Activated naive CD4-positive, alpha-beta T cell treated with anti-CD3 and anti-CD28 coated beads for 36 hours (primary cell): ENCODE results near the gene ZNF821. TPM values are rescaled to one million over a fixed set of nuclear protein-coding genes. Genes with fewer than 3 reads are reported as not detected.
"Not testable (repeated sequence)": the region's sequence is repeated elsewhere in the genome, so short reads cannot be mapped to it uniquely, and the experiment has no call there.

Experiments used
- CTCF ChIA-PET: fragments of 350-600 bp; sonication (Branson Sonifier 250); formaldehyde crosslinking; loops from one replicate; lab custom pipeline; 2021; ENCODE audit warnings: antibody characterized with exemption; lab: Charles Lee
- DNase-seq: peaks from one replicate; pipeline ENCODE4 v3.0.0-alpha.2; 2020
- H3K27ac Mint-ChIP-seq: one replicate; pipeline ENCODE4 v1.8.0; 2021; ENCODE audit warnings: mild to moderate bottlenecking, mixed read lengths
- H3K27me3 Mint-ChIP-seq: one replicate; pipeline ENCODE4 v1.8.0; 2021; ENCODE audit warnings: low read depth, mixed read lengths
- H3K36me3 Mint-ChIP-seq: one replicate; pipeline ENCODE4 v1.8.0; 2021; ENCODE audit warnings: low read depth, mixed read lengths
- H3K4me1 Mint-ChIP-seq: one replicate; pipeline ENCODE4 v1.8.0; 2021; ENCODE audit warnings: low read depth, mixed read lengths
- H3K4me3 Mint-ChIP-seq: one replicate; pipeline ENCODE4 v1.8.0; 2021; ENCODE audit warnings: mild to moderate bottlenecking, moderate library complexity, mixed read lengths
- H3K9me3 Mint-ChIP-seq: one replicate; pipeline ENCODE4 v1.8.0; 2021; ENCODE audit warnings: mixed read lengths
- intact Hi-C: fragments of 100-400 bp; cut with micrococcal nuclease; formaldehyde crosslinking; loops from one replicate; pipeline ENCODE4 v1.15.1; 2023
- total RNA-seq, 2 experiments: library from RNA; stranded (reverse); gene quantifications; one replicate each; pipeline ENCODE4 v1.2.3, GENCODE V29; 2021

Gene ZNF821
- total RNA-seq, 2 experiments from 2014 or later, result 5.9 TPM

- H3K4me3 Mint-ChIP-seq, result no peak overlapping the region
- CTCF ChIA-PET, result interaction anchor here (1.1 kb wide), 1 partner anchor 16 kb away, joined by 6 read pairs; no protein-coding TSS in a partner anchor
- peaks cover 60% of the 10 kb centered on the region for H3K36me3 Mint-ChIP-seq
- intact Hi-C loops, result loop anchor here (5.0 kb wide), 1 partner anchor 43 kb away; no protein-coding TSS in a partner anchor
- H3K27ac Mint-ChIP-seq, result no peak overlapping the region
- peaks cover 28% of the 10 kb centered on the region for H3K4me1 Mint-ChIP-seq
- no peaks in the 10 kb centered on the region for H3K9me3 Mint-ChIP-seq
- DNase-seq, result no peak
- H3K27me3 Mint-ChIP-seq, result no peaks in the 10 kb centered on the region
These were observed 35.1 kb upstream of the ZNF821 start for GRCh38 chr16:71919035-71919434.

DNA sequence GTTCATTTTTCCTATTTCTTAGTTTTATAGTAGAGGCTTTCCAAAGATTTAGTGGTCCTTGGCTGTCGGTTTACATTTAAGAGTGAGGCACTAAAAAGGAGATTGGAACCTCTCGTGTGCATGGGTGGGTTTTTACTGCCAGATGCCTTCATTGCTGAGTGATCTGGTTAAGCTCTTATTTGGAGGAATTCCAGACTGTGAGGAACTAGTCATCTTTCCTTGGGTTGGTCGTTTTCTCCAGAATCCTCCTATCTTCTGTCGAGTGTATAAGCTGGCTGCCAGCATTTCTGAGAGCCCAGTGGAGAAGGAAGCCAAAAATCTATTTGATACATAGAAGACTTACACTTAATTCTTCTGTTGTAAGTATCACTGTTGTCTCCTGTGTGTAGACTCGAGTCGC is 33.9 kb upstream of the ZNF821 start:
- no peak for DNase-seq
- no peak overlapping the region for H3K4me3 Mint-ChIP-seq
- peaks cover 36% of the 10 kb centered on the region for H3K4me1 Mint-ChIP-seq
- H3K36me3 Mint-ChIP-seq, result peaks cover 57% of the 10 kb centered on the region
- CTCF ChIA-PET, result interaction anchor here (0.6 to 1.5 kb wide), 3 partner anchors 19 to 44 kb away, joined by 3 to 4 read pairs (median 3); no protein-coding TSS in a partner anchor
- intact Hi-C loops, result loop anchor here (5.0 kb wide), 1 partner anchor 44 kb away; no protein-coding TSS in a partner anchor
- no peak overlapping the region for H3K27ac Mint-ChIP-seq
- no peaks in the 10 kb centered on the region for H3K27me3 Mint-ChIP-seq
- no peaks in the 10 kb centered on the region for H3K9me3 Mint-ChIP-seq

DNA sequence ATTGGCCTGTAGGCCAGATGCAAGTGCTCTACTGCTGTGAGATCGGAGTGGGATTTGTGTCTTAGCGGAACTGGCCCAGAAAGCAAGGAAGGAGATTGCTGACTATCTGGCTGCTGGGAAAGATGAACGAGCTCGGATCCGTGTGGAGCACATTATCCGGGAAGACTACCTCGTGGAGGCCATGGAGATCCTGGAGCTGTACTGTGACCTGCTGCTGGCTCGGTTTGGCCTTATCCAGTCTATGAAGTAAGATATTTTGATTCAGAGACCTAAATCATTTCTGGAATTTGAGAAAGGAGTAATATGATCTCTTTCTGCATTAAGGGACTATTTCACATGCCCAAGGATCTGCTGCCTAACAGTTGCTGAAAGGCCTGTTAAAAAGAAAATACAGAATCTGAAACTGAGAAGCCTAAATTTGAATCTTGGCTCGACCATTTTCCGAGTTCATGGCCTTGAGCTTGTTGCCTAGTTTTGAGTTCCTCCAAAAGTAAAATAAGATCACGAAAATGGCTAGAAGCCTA is 32.5 kb upstream of the ZNF821 start:
- CTCF ChIA-PET, result interaction anchor here (0.8 to 1.5 kb wide), 3 partner anchors 34 to 45 kb away, joined by 3 to 4 read pairs (median 4); no protein-coding TSS in a partner anchor
- Mint-ChIP-seq H3K27me3 (no peaks in the 10 kb centered on the region), H3K4me1 (peaks cover 49% of the 10 kb centered on the region), H3K36me3 (peaks cover 57% of the 10 kb centered on the region), H3K27ac (no peak overlapping the region), H3K4me3 (no peak overlapping the region), H3K9me3 (no peaks in the 10 kb centered on the region)
- intact Hi-C loops, result loop anchor here (5.0 kb wide), 1 partner anchor 46 kb away; no protein-coding TSS in a partner anchor
- DNase-seq, result no peak

- CTCF ChIA-PET, result interaction anchor here (0.6 to 0.9 kb wide), 2 partner anchors 46 to 126 kb away, joined by 3 read pairs; no protein-coding TSS in a partner anchor
- Mint-ChIP-seq H3K4me1 (peaks cover 50% of the 10 kb centered on the region), H3K27ac (peak overlapping the region; percentile 79), H3K36me3 (peaks cover 48% of the 10 kb centered on the region), H3K4me3 (no peak overlapping the region), H3K9me3 (no peaks in the 10 kb centered on the region), H3K27me3 (no peaks in the 10 kb centered on the region)
- DNase-seq, result no peak
- intact Hi-C loops, result loop anchor here (2.0 to 5.0 kb wide), 2 partner anchors 13 to 47 kb away; no protein-coding TSS in a partner anchor
These were observed 31.4 kb upstream of the ZNF821 start for GRCh38 chr16:71915350-71915749.

- Mint-ChIP-seq H3K27ac (peak overlapping the region; percentile 79), H3K4me3 (no peak overlapping the region), H3K4me1 (peaks cover 54% of the 10 kb centered on the region), H3K36me3 (peaks cover 50% of the 10 kb centered on the region), H3K27me3 (no peaks in the 10 kb centered on the region), H3K9me3 (no peaks in the 10 kb centered on the region)
- intact Hi-C loops, result loop anchor here (2.0 to 5.0 kb wide), 2 partner anchors 14 to 47 kb away; no protein-coding TSS in a partner anchor
- CTCF ChIA-PET, result interaction anchor here (0.6 to 0.9 kb wide), 2 partner anchors 47 to 125 kb away, joined by 3 read pairs; no protein-coding TSS in a partner anchor
- no peak for DNase-seq
These were observed 30.8 kb upstream of the ZNF821 start for GRCh38 chr16:71914802-71915201.

- CTCF ChIA-PET, result no interaction called here
- no peaks in the 10 kb centered on the region for H3K27me3 Mint-ChIP-seq
- peaks cover 34% of the 10 kb centered on the region for H3K36me3 Mint-ChIP-seq
- peak overlapping the region; percentile 35 for H3K27ac Mint-ChIP-seq
- DNase-seq, result no peak
- H3K9me3 Mint-ChIP-seq, result no peaks in the 10 kb centered on the region
- no peak overlapping the region for H3K4me3 Mint-ChIP-seq
- peaks cover 71% of the 10 kb centered on the region for H3K4me1 Mint-ChIP-seq
- intact Hi-C loops, result no loop called here
These were observed 28.7 kb upstream of the ZNF821 start for GRCh38 chr16:71912534-71913275.

GRCh38 chr16:71911121-71911520 is 27.1 kb upstream of the ZNF821 start:
- CTCF ChIA-PET, result interaction anchor here (0.7 kb wide), 1 partner anchor 293 kb away, joined by 3 read pairs; no protein-coding TSS in a partner anchor

DNA sequence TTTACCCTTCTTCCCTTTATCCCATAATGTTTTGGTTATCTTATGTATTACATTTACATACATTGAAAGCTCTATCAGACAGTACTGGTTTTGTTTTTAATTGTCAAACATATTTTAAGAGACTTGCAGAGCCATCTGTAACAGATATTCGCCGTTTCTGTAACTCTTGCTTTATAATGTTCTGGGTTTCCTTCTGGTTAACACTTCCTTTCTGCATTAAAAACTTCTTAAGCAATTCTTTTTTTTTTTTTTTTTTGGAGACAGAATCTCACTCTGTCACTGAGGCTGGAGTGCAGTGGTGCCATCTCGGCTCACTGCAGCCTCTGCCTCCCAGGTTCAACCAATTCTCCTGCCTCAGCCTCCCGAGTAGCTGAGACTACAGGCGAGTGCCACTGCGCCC is 21.8 kb upstream of the ZNF821 start:
- DNase-seq, intact Hi-C loops, H3K4me3 Mint-ChIP-seq, H3K27me3 Mint-ChIP-seq, H3K9me3 Mint-ChIP-seq: not testable (repeated sequence)
- CTCF ChIA-PET, result interaction anchor here (0.8 to 1.4 kb wide), 3 partner anchors 9 to 181 kb away, joined by 3 to 4 read pairs (median 3); no protein-coding TSS in a partner anchor
- peaks cover 13% of the 10 kb centered on the region for H3K36me3 Mint-ChIP-seq
- peaks cover 80% of the 10 kb centered on the region for H3K4me1 Mint-ChIP-seq
- H3K27ac Mint-ChIP-seq, result peak overlapping the region; percentile 56

More at GRCh38 chr16:71911121-71911520, 27.1 kb upstream of the ZNF821 start:
- H3K9me3 Mint-ChIP-seq, result no peaks in the 10 kb centered on the region
- H3K27ac Mint-ChIP-seq, result peak overlapping the region; percentile 53
- intact Hi-C loops, result no loop called here
- H3K4me1 Mint-ChIP-seq, result peaks cover 80% of the 10 kb centered on the region
- H3K27me3 Mint-ChIP-seq, result no peaks in the 10 kb centered on the region
- H3K4me3 Mint-ChIP-seq, result no peak overlapping the region
- DNase-seq, result no peak
- H3K36me3 Mint-ChIP-seq, result peaks cover 25% of the 10 kb centered on the region

GRCh38 chr16:71904239-71904638 is 20.3 kb upstream of the ZNF821 start:
- Mint-ChIP-seq H3K27ac (no peak overlapping the region), H3K9me3 (no peaks in the 10 kb centered on the region)

DNA sequence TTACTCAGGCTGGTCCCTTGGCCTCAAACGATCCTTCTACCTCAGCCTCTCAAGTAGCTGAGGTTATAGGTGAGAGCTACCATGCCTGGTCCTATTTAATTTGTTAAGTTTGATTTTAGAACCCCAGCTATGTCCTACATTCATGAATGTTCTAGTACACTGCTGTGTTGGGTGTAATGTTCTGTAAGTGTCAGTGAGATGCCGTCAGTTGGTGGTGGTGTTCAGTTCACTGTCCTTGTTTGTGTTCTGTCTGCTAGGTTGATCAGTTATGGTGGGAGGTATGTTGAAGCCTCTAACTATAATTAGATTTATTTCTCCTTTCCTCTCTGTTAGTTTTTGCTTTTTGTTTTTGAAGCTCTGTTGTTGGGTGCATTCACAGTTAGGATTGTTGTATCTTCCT is 19.6 kb upstream of the ZNF821 start:
- H3K36me3 Mint-ChIP-seq, result peaks cover 12% of the 10 kb centered on the region
- no peaks in the 10 kb centered on the region for H3K27me3 Mint-ChIP-seq
- peaks cover 79% of the 10 kb centered on the region for H3K4me1 Mint-ChIP-seq
- peak overlapping the region; percentile 25 for H3K27ac Mint-ChIP-seq
- H3K4me3 Mint-ChIP-seq, result no peak overlapping the region
- no peak for DNase-seq
- CTCF ChIA-PET, result interaction anchor here (0.6 to 1.3 kb wide), 2 partner anchors 19 to 58 kb away, joined by 3 read pairs; no protein-coding TSS in a partner anchor
- intact Hi-C loops, result no loop called here
- H3K9me3 Mint-ChIP-seq, result no peaks in the 10 kb centered on the region

More at GRCh38 chr16:71904239-71904638, 20.3 kb upstream of the ZNF821 start:
- H3K27me3 Mint-ChIP-seq, result no peaks in the 10 kb centered on the region
- intact Hi-C loops, result no loop called here
- CTCF ChIA-PET, result interaction anchor here (0.7 to 1.3 kb wide), 2 partner anchors 57 to 294 kb away, joined by 3 read pairs; no protein-coding TSS in a partner anchor
- DNase-seq, result no peak
- peaks cover 11% of the 10 kb centered on the region for H3K36me3 Mint-ChIP-seq
- H3K4me3 Mint-ChIP-seq, result no peak overlapping the region
- H3K4me1 Mint-ChIP-seq, result peaks cover 80% of the 10 kb centered on the region

- H3K9me3 Mint-ChIP-seq, result no peaks in the 10 kb centered on the region
- peaks cover 78% of the 10 kb centered on the region for H3K4me1 Mint-ChIP-seq
- no peaks in the 10 kb centered on the region for H3K27me3 Mint-ChIP-seq
- no peak overlapping the region for H3K27ac Mint-ChIP-seq
- CTCF ChIA-PET, result no interaction called here
- intact Hi-C loops, result no loop called here
- no peak overlapping the region for H3K4me3 Mint-ChIP-seq
- H3K36me3 Mint-ChIP-seq, result peaks cover 10% of the 10 kb centered on the region
- DNase-seq, result no peak
These were observed 18.8 kb upstream of the ZNF821 start for GRCh38 chr16:71902656-71903365.
